GM23338 (cell line): ENCODE results near the gene KLHDC8B. TPM values are rescaled to one million over a fixed set of nuclear protein-coding genes. Genes with fewer than 3 reads are reported as not detected.
"Not testable (repeated sequence)": the region's sequence is repeated elsewhere in the genome, so short reads cannot be mapped to it uniquely, and the experiment has no call there.

ENCODE experiments used
- ATAC-seq: fragments of 200-7000 bp; cut with Tn5 transposase; 3 replicates; pipeline ENCODE4 v1.9.1; 2020
- DNase-seq: peaks from one replicate; pipeline ENCODE4 v3.0.0-alpha.2; 2015; ENCODE audit warnings: low spot score
- H2AFZ ChIP-seq: fragments of 200-600 bp; sonication (generic); 2 replicates; pipeline ENCODE4 v1.8.0; 2016; ENCODE audit warnings: antibody characterized with exemption, mild to moderate bottlenecking, moderate library complexity
- H3F3A ChIP-seq: fragments of 200-600 bp; sonication (generic); replicated peaks from 2 replicates; pipeline ENCODE4 v1.8.0; 2017; ENCODE audit warnings: antibody characterized with exemption, mixed run types, low read depth
- H3K27ac ChIP-seq: fragments of 200-600 bp; sonication (generic); 2 replicates; pipeline ENCODE4 v1.6.1; 2016; ENCODE audit warnings: low read depth
- H3K27me3 ChIP-seq: fragments of 200-600 bp; sonication (generic); 2 replicates; pipeline ENCODE4 v1.8.0; 2016; ENCODE audit warnings: mild to moderate bottlenecking, mixed run types, moderate library complexity; ENCODE audit not compliant: insufficient read depth
- H3K36me3 ChIP-seq: fragments of 200-600 bp; sonication (generic); 2 replicates; pipeline ENCODE4 v1.8.0; 2016; ENCODE audit warnings: mild to moderate bottlenecking; ENCODE audit not compliant: insufficient read depth
- H3K4me1 ChIP-seq: fragments of 200-600 bp; sonication (generic); 2 replicates; pipeline ENCODE4 v1.8.0; 2016; ENCODE audit warnings: mild to moderate bottlenecking, moderate library complexity; ENCODE audit not compliant: insufficient read depth
- H3K4me2 ChIP-seq: fragments of 200-600 bp; sonication (generic); 2 replicates; pipeline ENCODE4 v1.7.1; 2017; ENCODE audit warnings: mixed run types
- H3K4me3 ChIP-seq: fragments of 200-600 bp; sonication (generic); 2 replicates; pipeline ENCODE4 v1.6.1; 2016; ENCODE audit warnings: mixed run types
- H3K79me2 ChIP-seq: fragments of 200-600 bp; sonication (generic); replicated peaks from 2 replicates; pipeline ENCODE4 v1.8.0; 2017; ENCODE audit warnings: mild to moderate bottlenecking; ENCODE audit not compliant: insufficient read depth
- H3K9me2 ChIP-seq: fragments of 200-600 bp; sonication (generic); 2 replicates; pipeline ENCODE4 v1.8.0; 2017; ENCODE audit not compliant: insufficient read depth
- H4K20me1 ChIP-seq: fragments of 200-600 bp; sonication (generic); replicated peaks from 2 replicates; pipeline ENCODE4 v1.8.0; 2017; ENCODE audit warnings: mild to moderate bottlenecking; ENCODE audit not compliant: insufficient read depth
- H3K27ac Mint-ChIP-seq: 2 replicates; pipeline ENCODE4 v1.8.0; 2020; ENCODE audit warnings: inconsistent platforms, mild to moderate bottlenecking, moderate library complexity, mixed read lengths
- H3K27me3 Mint-ChIP-seq: 3 replicates; pipeline ENCODE4 v1.8.0; 2022; ENCODE audit warnings: low read depth, mild to moderate bottlenecking, moderate library complexity, mixed read lengths, inconsistent platforms; ENCODE audit not compliant: insufficient read depth, poor library complexity
- H3K36me3 Mint-ChIP-seq: 3 replicates; pipeline ENCODE4 v1.8.0; 2021; ENCODE audit warnings: low read depth, mild to moderate bottlenecking, inconsistent platforms, moderate library complexity, mixed read lengths
- H3K4me1 Mint-ChIP-seq: 3 replicates; pipeline ENCODE4 v1.8.0; 2020; ENCODE audit warnings: mild to moderate bottlenecking, inconsistent platforms, mixed read lengths
- H3K4me3 Mint-ChIP-seq: 3 replicates; pipeline ENCODE4 v1.8.0; 2021; ENCODE audit warnings: moderate library complexity, mild to moderate bottlenecking, inconsistent platforms, mixed read lengths
- H3K9me3 Mint-ChIP-seq: 3 replicates; pipeline ENCODE4 v1.8.0; 2020; ENCODE audit warnings: moderate library complexity, mild to moderate bottlenecking, inconsistent platforms, mixed read lengths
- EZH2 ChIP-seq: fragments of 200-600 bp; sonication (generic); IDR thresholded peaks from one replicate; pipeline ENCODE4 v1.8.0; 2017; ENCODE audit warnings: antibody characterized with exemption, mild to moderate bottlenecking, low read depth; ENCODE audit not compliant: unreplicated experiment
- EZH2phosphoT487 ChIP-seq: fragments of 200-600 bp; sonication (generic); IDR thresholded peaks from one replicate; pipeline ENCODE4 v1.8.1; 2018; ENCODE audit warnings: antibody characterized with exemption; ENCODE audit not compliant: unreplicated experiment
- JUNB ChIP-seq: IDR thresholded peaks from one replicate; pipeline ENCODE4 v1.6.1; 2016; ENCODE audit warnings: antibody characterized with exemption; ENCODE audit not compliant: unreplicated experiment
- NANOG ChIP-seq: IDR thresholded peaks from 2 replicates; pipeline ENCODE4 v1.6.1; 2016; ENCODE audit warnings: antibody characterized with exemption, borderline replicate concordance
- ZNF331 ChIP-seq: fragments of 250-450 bp; sonication (Bioruptor Pico); IDR thresholded peaks from 2 replicates; pipeline ENCODE4 v1.5.0; 2020; ENCODE audit warnings: low read depth, mild to moderate bottlenecking, moderate library complexity
- ZNF462 ChIP-seq: fragments of 250-450 bp; sonication (Bioruptor Pico); IDR thresholded peaks from 2 replicates; pipeline ENCODE4 v1.5.0; 2020; ENCODE audit warnings: mild to moderate bottlenecking, moderate library complexity
- polyA plus RNA-seq: library from polyadenylated mRNA; unstranded; fragments of >200 nt; fragmentation: Nextera tagmentation; extraction: Ambion mirVana; gene quantifications from 2 replicates; pipeline ENCODE4 v1.2.1, GENCODE V29; 2016
- total RNA-seq: library from RNA; depleted of rRNA; stranded (reverse); fragments of >200 nt; shearing (Covaris generic); gene quantifications from 2 replicates; pipeline ENCODE4 v1.2.3, GENCODE V29; 2014
- TF ChIP-seq, protein P1 (sequence below): IDR thresholded peaks from 2 replicates; pipeline ENCODE4 v1.6.1; 2016; ENCODE audit warnings: antibody characterized with exemption

The KLHDC8B gene
- total and polyA plus RNA-seq, 2 experiments from 2014 or later, result 4.7 to 11.1 TPM

GRCh38 chr3:49217688-49218470, 46.5 kb downstream of the KLHDC8B start (continued):
- TF ChIP-seq ZNF462 (CRISPR knock-in tag), result no peak
- TF ChIP-seq, protein P1, sequence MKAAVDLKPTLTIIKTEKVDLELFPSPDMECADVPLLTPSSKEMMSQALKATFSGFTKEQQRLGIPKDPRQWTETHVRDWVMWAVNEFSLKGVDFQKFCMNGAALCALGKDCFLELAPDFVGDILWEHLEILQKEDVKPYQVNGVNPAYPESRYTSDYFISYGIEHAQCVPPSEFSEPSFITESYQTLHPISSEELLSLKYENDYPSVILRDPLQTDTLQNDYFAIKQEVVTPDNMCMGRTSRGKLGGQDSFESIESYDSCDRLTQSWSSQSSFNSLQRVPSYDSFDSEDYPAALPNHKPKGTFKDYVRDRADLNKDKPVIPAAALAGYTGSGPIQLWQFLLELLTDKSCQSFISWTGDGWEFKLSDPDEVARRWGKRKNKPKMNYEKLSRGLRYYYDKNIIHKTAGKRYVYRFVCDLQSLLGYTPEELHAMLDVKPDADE, result no peak
- TF ChIP-seq EZH2, result no peak
- no peak for TF ChIP-seq NANOG
- no peak for TF ChIP-seq JUNB
- TF ChIP-seq EZH2phosphoT487, result no peak
- no peak for TF ChIP-seq ZNF331 (CRISPR knock-in tag)

GRCh38 chr3:49218471-49218989, 47.1 kb downstream of the KLHDC8B start:
- Mint-ChIP-seq H3K9me3 (peaks cover 55% of the 10 kb centered on the region), H3K27me3 (peaks cover 11% of the 10 kb centered on the region)
- not testable (repeated sequence) for H4K20me1 ChIP-seq, ATAC-seq, H3K79me2 ChIP-seq, H3K27ac ChIP-seq, H3K4me1 ChIP-seq, H2AFZ ChIP-seq, H3K27me3 ChIP-seq, H3K36me3 ChIP-seq, H3K9me2 ChIP-seq, H3K4me3 ChIP-seq, H3F3A ChIP-seq, H3K27ac Mint-ChIP-seq, H3K36me3 Mint-ChIP-seq, DNase-seq, H3K4me1 Mint-ChIP-seq, H3K4me3 Mint-ChIP-seq, H3K4me2 ChIP-seq
